Measurements from ENCODE around the gene VKORC1L1. TPM values are rescaled to one million over a fixed set of nuclear protein-coding genes. Genes with fewer than 3 reads are reported as not detected.

The VKORC1L1 gene
- polyA plus RNA-seq, 1 experiment, result 21.3 TPM

DNA sequence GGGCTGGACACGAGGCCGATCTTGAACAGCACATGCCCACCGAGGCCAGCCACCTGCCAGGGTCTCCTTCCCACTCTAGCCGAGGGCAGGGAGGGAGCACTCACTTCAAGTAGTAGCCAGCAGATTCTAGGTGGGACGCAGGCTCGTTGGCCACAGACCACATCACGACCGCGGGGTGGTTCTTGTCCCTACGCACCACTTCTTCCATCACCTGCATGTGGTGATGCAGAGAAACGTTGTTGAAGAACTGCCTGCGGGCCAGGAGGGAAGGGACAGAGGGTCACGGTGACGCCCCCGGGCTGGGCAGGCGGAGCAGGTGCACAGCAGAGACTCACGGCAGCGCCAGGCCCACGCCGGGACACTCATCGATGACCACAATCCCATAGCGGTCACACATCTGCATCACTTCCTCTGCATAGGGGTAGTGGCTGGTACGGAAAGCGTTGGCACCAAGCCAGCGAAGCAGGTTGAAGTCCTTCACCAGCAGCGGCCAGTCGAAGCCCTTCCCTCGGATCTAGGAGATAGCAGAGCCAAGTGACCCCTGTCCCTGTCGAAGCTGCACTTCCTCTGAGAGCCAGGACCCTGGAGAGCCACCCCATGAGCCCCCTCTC lies 101.4 kb downstream of the VKORC1L1 start:
- DNase-seq (ENCODE audit: low read depth, low spot score), result no peak
- no peaks in the 10 kb centered on the region for H3K27me3 ChIP-seq (ENCODE audit: control insufficient read depth, insufficient read depth, low read length)
- ChIA-PET POLR2A (no interaction called here), CTCF (no interaction called here)
- TF ChIP-seq CTCF (IDR thresholded peaks at IDR 0.05; ENCODE audit: low read depth, low read length), result no peak
- H3K4me3 ChIP-seq (ENCODE audit: low read depth, low read length), result no peak overlapping the region
- H3K27ac ChIP-seq (ENCODE audit: low read depth, low read length), result no peak overlapping the region
- no peaks in the 10 kb centered on the region for H3K9me3 ChIP-seq (ENCODE audit: control insufficient read depth, insufficient read depth, low read length)

GRCh38 chr7:65974876-65975275 lies 102.0 kb downstream of the VKORC1L1 start:
- no peak overlapping the region for H3K27ac ChIP-seq (ENCODE audit: low read depth, low read length)
- POLR2A ChIA-PET, result no interaction called here
- no peak for DNase-seq (ENCODE audit: low read depth, low spot score)
- no peaks in the 10 kb centered on the region for H3K27me3 ChIP-seq (ENCODE audit: control insufficient read depth, insufficient read depth, low read length)
- no peaks in the 10 kb centered on the region for H3K9me3 ChIP-seq (ENCODE audit: control insufficient read depth, insufficient read depth, low read length)
- H3K4me3 ChIP-seq (ENCODE audit: low read depth, low read length), result no peak overlapping the region
- TF ChIP-seq CTCF (IDR thresholded peaks at IDR 0.05; ENCODE audit: low read depth, low read length), result no peak
- CTCF ChIA-PET, result no interaction called here

- TF ChIP-seq CTCF (IDR thresholded peaks at IDR 0.05; ENCODE audit: low read depth, low read length), result no peak
- CTCF ChIA-PET, result interaction anchor here (0.6 kb wide), 1 partner anchor 132 kb away, joined by 8 read pairs; no protein-coding TSS in a partner anchor
- DNase-seq (ENCODE audit: low read depth, low spot score), result no peak
- H3K4me3 ChIP-seq (ENCODE audit: low read depth, low read length), result no peak overlapping the region
- H3K9me3 ChIP-seq (ENCODE audit: control insufficient read depth, insufficient read depth, low read length), result no peaks in the 10 kb centered on the region
- POLR2A ChIA-PET, result no interaction called here
- H3K27me3 ChIP-seq (ENCODE audit: control insufficient read depth, insufficient read depth, low read length), result no peaks in the 10 kb centered on the region
- H3K27ac ChIP-seq (ENCODE audit: low read depth, low read length), result no peak overlapping the region
These were observed 103.1 kb downstream of the VKORC1L1 start for GRCh38 chr7:65975814-65976445.

- no peak overlapping the region for H3K27ac ChIP-seq (ENCODE audit: low read depth, low read length)
- no peak for TF ChIP-seq CTCF (IDR thresholded peaks at IDR 0.05; ENCODE audit: low read depth, low read length)
- CTCF ChIA-PET, result no interaction called here
- no peaks in the 10 kb centered on the region; the same call in 1 of the 2 replicates for H3K9me3 ChIP-seq (ENCODE audit: control insufficient read depth, insufficient read depth, low read length)
- H3K4me3 ChIP-seq (ENCODE audit: low read depth, low read length), result no peak overlapping the region
- no peak for DNase-seq (ENCODE audit: low read depth, low spot score)
- no peaks in the 10 kb centered on the region for H3K27me3 ChIP-seq (ENCODE audit: control insufficient read depth, insufficient read depth, low read length)
- POLR2A ChIA-PET, result no interaction called here
These were observed 103.9 kb downstream of the VKORC1L1 start for GRCh38 chr7:65976659-65977196.

- no peak for DNase-seq (ENCODE audit: low read depth, low spot score)
- TF ChIP-seq CTCF (IDR thresholded peaks at IDR 0.05; ENCODE audit: low read depth, low read length), result no peak
- Histone ChIP-seq H3K4me3 (ENCODE audit: low read depth, low read length) (no peak overlapping the region), H3K9me3 (ENCODE audit: control insufficient read depth, insufficient read depth, low read length) (no peaks in the 10 kb centered on the region; the same call in 1 of the 2 replicates), H3K27ac (ENCODE audit: low read depth, low read length) (no peak overlapping the region), H3K27me3 (ENCODE audit: control insufficient read depth, insufficient read depth, low read length) (no peaks in the 10 kb centered on the region)
- CTCF ChIA-PET, result no interaction called here
- POLR2A ChIA-PET, result no interaction called here
These were observed 106.2 kb downstream of the VKORC1L1 start for GRCh38 chr7:65978891-65979582.

Data from AG04450 (cell line).